ENCODE results near the gene CAND2. TPM values are rescaled to one million over a fixed set of nuclear protein-coding genes. Genes with fewer than 3 reads are reported as not detected.
A peak's percentile ranks its signal among the peaks of the same experiment; 100 is the strongest.

Gene CAND2
- total RNA-seq, 4 donors from 2014 or later, result 1.0 to 1.4 (median 1.3) TPM

- 89% methylated on average over 6 of the region's 6 CpGs for WGBS
- no peak for TF ChIP-seq EP300 (IDR thresholded peaks at IDR 0.05)
- TF ChIP-seq CTCF (IDR thresholded peaks at IDR 0.05), result no peak
Observed at GRCh38 chr3:12866836-12867235, 70.4 kb downstream of the CAND2 start.

GRCh38 chr3:12868039-12869034, 71.9 kb downstream of the CAND2 start:
- 42% methylated on average over 36 of the region's 45 CpGs for WGBS
- TF ChIP-seq CTCF (IDR thresholded peaks at IDR 0.05) (peak; percentile 62 to 94), EP300 (IDR thresholded peaks at IDR 0.05) (no peak), POLR2A (IDR thresholded peaks at IDR 0.05) (no peak), POLR2AphosphoS5 (IDR thresholded peaks at IDR 0.05) (no peak)
- Histone ChIP-seq H3K27ac (no peak overlapping the region), H3K4me1 (peaks cover 13% of the 10 kb centered on the region), H3K4me3 (peak overlapping the region; percentile 19), H3K36me3 (no peaks in the 10 kb centered on the region), H3K27me3 (peaks cover 7% of the 10 kb centered on the region), H3K9me3 (peaks cover 4% of the 10 kb centered on the region)
- DNase-seq (ENCODE audit: low spot score in 2 of 2), result peak; percentile 85 to 89

More at GRCh38 chr3:12866836-12867235, 70.4 kb downstream of the CAND2 start:
- no peak for DNase-seq (ENCODE audit: low spot score in 2 of 2)
- Histone ChIP-seq H3K36me3 (no peaks in the 10 kb centered on the region), H3K27ac (no peak overlapping the region), H3K27me3 (peaks cover 7% of the 10 kb centered on the region), H3K4me3 (no peak overlapping the region), H3K9me3 (peaks cover 4% of the 10 kb centered on the region), H3K4me1 (peaks cover 13% of the 10 kb centered on the region)

DNA sequence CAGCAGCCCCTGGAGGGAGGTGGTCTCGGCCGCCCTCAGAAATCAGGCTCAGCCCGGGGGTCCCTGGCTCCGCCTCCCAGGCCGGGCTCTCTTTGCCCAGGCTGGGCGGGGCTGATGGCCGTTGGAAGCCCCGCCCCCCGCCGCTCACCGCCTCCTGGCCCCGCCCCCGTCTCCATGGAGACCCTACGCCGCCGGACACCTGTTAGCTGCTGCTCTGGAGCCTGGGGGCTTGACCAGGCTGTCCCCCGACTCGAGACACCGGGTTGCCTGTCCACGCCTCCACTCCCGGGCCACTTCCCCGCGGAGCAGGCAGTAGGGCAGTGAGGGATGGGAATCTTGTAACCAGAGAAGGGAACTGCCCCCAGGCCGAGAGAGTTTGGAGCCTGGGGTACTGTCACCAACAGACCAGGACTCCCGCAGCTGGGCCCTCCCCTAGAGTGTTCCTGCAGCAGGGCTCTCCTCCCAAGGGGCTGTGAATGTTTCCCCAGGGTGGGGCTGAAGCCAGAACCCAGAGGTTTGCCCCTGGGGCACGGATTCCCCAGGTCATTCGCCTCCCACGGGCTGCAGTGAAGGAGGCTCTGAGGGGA, 72.6 kb downstream of the CAND2 start:
- WGBS, result 28% methylated on average over 8 of the region's 28 CpGs
- DNase-seq (ENCODE audit: low spot score in 2 of 2), result no peak

DNA sequence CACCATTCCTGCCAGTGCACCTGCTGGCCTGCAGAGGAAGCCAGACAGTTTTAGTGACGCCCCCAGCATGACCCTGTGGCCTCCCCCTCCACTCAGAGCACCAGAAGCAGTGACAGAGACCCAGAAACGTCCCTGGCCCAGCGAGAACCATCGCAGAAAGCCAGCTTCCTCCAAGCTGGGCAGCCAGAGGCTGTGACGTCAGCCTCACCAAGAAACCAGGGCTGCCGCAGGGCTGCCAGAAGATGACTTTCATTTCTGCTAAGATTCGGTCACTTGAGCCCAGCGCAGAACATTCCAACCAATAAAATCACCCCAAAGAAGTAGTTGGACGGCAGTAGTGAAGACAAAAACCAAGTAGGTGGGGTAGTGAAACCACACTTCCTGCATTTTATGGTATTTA, 74.5 kb downstream of the CAND2 start:
- 73% methylated on average over 9 of the region's 9 CpGs for WGBS
- no peak for DNase-seq (ENCODE audit: low spot score in 2 of 2)
- H3K36me3 ChIP-seq, result no peaks in the 10 kb centered on the region

More for the DNA sequence above, 72.6 kb downstream of the CAND2 start:
- peaks cover 4% of the 10 kb centered on the region for H3K9me3 ChIP-seq
- H3K27ac ChIP-seq, result no peak overlapping the region
- no peak for TF ChIP-seq CTCF (IDR thresholded peaks at IDR 0.05)
- TF ChIP-seq POLR2AphosphoS5 (IDR thresholded peaks at IDR 0.05), result no peak
- TF ChIP-seq EP300 (IDR thresholded peaks at IDR 0.05), result no peak
- TF ChIP-seq POLR2A (IDR thresholded peaks at IDR 0.05), result no peak
- peaks cover 12% of the 10 kb centered on the region for H3K27me3 ChIP-seq
- peak overlapping the region; percentile 19 for H3K4me3 ChIP-seq
- peaks cover 13% of the 10 kb centered on the region for H3K4me1 ChIP-seq
- H3K36me3 ChIP-seq, result no peaks in the 10 kb centered on the region

More for the DNA sequence above, 74.5 kb downstream of the CAND2 start:
- H3K9me3 ChIP-seq, result no peaks in the 10 kb centered on the region
- H3K4me3 ChIP-seq, result no peak overlapping the region
- peaks cover 17% of the 10 kb centered on the region for H3K4me1 ChIP-seq
- H3K27me3 ChIP-seq, result peaks cover 16% of the 10 kb centered on the region
- no peak overlapping the region for H3K27ac ChIP-seq
- TF ChIP-seq POLR2A (IDR thresholded peaks at IDR 0.05) (no peak), EP300 (IDR thresholded peaks at IDR 0.05) (no peak), CTCF (IDR thresholded peaks at IDR 0.05) (no peak), POLR2AphosphoS5 (IDR thresholded peaks at IDR 0.05) (no peak)
